Vagina (tissue), 2 donors: ENCODE measurements around the gene PER2. TPM values are rescaled to one million over a fixed set of nuclear protein-coding genes. Genes with fewer than 3 reads are reported as not detected.

Experiments
- DNase-seq, 2 donors: peaks; one replicate each; pipeline ENCODE4 v3.0.0-alpha.2; 2017; ENCODE audit errors: extremely low spot score in 2 of 2
- H3K27ac ChIP-seq: fragments of 200-600 bp; sonication (generic); one replicate; pipeline ENCODE4 v1.5.1; 2019
- H3K27me3 ChIP-seq: fragments of 200-600 bp; sonication (generic); one replicate; pipeline ENCODE4 v1.5.1; 2019
- H3K36me3 ChIP-seq, 2 donors: fragments of 200-600 bp; sonication (generic); one replicate each; pipeline ENCODE4 v1.5.1; 2017 to 2019
- H3K4me1 ChIP-seq: fragments of 200-600 bp; sonication (generic); one replicate; pipeline ENCODE4 v1.5.1; 2019
- H3K4me3 ChIP-seq, 2 donors: fragments of 200-600 bp; sonication (generic); 1 replicate in 1 of 2; 2 replicates in 1 of 2; pipeline ENCODE4 v1.5.1; 2016 to 2019
- H3K9me3 ChIP-seq: fragments of 200-600 bp; sonication (generic); one replicate; pipeline ENCODE4 v1.5.1; 2019
- POLR2A ChIP-seq, 2 donors: fragments of 450-650 bp; IDR thresholded peaks; one replicate each; pipeline ENCODE4 v1.6.1; 2017; ENCODE audit warnings: antibody characterized with exemption in 2 of 2, mild to moderate bottlenecking in 2 of 2, moderate library complexity in 2 of 2
- POLR2AphosphoS5 ChIP-seq, 2 donors: sonication (generic); formaldehyde crosslinking; IDR thresholded peaks; one replicate each; pipeline ENCODE4 v1.9.0; 2017; ENCODE audit warnings: antibody characterized with exemption in 2 of 2, mild to moderate bottlenecking in 2 of 2, low read depth in 1 of 2; ENCODE audit not compliant: insufficient read depth in 1 of 2
- intact Hi-C: fragments of 100-400 bp; cut with DNase I; formaldehyde crosslinking; loops from one replicate; pipeline ENCODE4 v1.15.1; 2023
- total RNA-seq: library from RNA; depleted of rRNA; stranded (reverse); fragments of >200 nt; gene quantifications from one replicate; pipeline ENCODE4 v1.2.3, GENCODE V29; 2016
- TF ChIP-seq, protein P1 (sequence below), 3 experiments: fragments of 450-650 bp in 2 of 3; fragments of 200-600 bp in 1 of 3; sonication (generic) in 1 of 3; IDR thresholded peaks; one replicate each; pipeline ENCODE4 v1.5.1; 2017 to 2019; ENCODE audit warnings: antibody characterized with exemption in 3 of 3, mild to moderate bottlenecking in 2 of 3, moderate library complexity in 2 of 3

PER2 gene
- total RNA-seq, 1 donor from 2014 or later: 21.1 TPM

DNA sequence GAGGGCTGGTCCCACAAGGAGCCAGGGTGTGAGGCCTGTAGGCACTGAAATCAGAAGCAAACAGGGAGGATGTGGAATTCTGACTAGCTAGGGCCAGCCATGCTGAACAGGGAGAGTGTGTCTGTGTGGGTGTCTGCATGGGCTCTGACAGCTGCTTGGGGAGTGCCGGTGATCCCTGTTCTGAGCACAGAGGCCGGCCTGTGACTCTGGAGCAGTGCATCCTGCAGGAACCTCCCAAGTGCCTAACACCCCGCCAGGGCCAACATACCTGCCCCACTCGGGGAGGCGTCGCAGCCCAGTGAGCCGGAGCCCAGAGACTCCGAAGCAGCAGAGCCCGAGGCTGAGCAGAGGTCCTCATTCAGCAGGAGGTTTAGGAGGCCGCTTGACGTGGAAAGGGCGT, 37.1 kb downstream of the PER2 start:
- Histone ChIP-seq H3K4me1 (no peaks in the 10 kb centered on the region), H3K27me3 (no peaks in the 10 kb centered on the region)
- intact Hi-C loops: no loop called here

DNA sequence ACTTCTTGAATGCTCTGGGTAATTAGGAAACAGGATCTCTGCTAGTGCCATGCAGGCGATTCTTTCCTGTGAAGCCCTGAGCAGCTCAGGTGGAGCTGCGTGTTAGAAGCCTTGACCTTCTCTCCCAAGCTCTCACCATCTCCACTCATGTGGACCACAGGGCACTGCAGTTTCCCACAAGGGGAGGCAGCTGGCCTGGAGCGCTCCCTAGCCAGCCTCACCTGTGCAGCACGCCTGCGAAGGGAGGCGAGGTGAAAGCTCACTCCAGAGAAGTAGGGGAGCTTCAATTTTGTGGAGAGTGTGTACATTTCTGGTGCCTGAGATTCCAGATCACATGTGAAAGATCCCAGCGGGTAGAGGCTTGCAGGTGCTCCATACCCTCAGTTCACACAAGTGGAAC, 37.5 kb downstream of the PER2 start:
- H3K9me3 ChIP-seq: no peaks in the 10 kb centered on the region
- peaks cover 0 to 76% of the 10 kb centered on the region in 2 donors for H3K36me3 ChIP-seq
- no peak for DNase-seq
- no peaks in the 10 kb centered on the region for H3K27me3 ChIP-seq
- H3K4me1 ChIP-seq: no peaks in the 10 kb centered on the region
- intact Hi-C loops: no loop called here
- TF ChIP-seq POLR2AphosphoS5 (IDR thresholded peaks at IDR 0.05; ENCODE audit: insufficient read depth in 1 of 2, low read depth in 1 of 2) (no peak), POLR2A (IDR thresholded peaks at IDR 0.05) (no peak)
- TF ChIP-seq, protein P1, sequence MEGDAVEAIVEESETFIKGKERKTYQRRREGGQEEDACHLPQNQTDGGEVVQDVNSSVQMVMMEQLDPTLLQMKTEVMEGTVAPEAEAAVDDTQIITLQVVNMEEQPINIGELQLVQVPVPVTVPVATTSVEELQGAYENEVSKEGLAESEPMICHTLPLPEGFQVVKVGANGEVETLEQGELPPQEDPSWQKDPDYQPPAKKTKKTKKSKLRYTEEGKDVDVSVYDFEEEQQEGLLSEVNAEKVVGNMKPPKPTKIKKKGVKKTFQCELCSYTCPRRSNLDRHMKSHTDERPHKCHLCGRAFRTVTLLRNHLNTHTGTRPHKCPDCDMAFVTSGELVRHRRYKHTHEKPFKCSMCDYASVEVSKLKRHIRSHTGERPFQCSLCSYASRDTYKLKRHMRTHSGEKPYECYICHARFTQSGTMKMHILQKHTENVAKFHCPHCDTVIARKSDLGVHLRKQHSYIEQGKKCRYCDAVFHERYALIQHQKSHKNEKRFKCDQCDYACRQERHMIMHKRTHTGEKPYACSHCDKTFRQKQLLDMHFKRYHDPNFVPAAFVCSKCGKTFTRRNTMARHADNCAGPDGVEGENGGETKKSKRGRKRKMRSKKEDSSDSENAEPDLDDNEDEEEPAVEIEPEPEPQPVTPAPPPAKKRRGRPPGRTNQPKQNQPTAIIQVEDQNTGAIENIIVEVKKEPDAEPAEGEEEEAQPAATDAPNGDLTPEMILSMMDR (IDR thresholded peaks at IDR 0.05): no peak
- no peak overlapping the region for H3K27ac ChIP-seq
- H3K4me3 ChIP-seq: no peak overlapping the region

More for the DNA sequence above, 37.1 kb downstream of the PER2 start:
- Histone ChIP-seq H3K36me3 (peaks cover 0 to 76% of the 10 kb centered on the region in 2 donors), H3K4me3 (no peak overlapping the region), H3K27ac (no peak overlapping the region), H3K9me3 (no peaks in the 10 kb centered on the region)
- TF ChIP-seq POLR2A (IDR thresholded peaks at IDR 0.05) (no peak), POLR2AphosphoS5 (IDR thresholded peaks at IDR 0.05; ENCODE audit: insufficient read depth in 1 of 2, low read depth in 1 of 2) (no peak)
- TF ChIP-seq, protein P1 (IDR thresholded peaks at IDR 0.05): no peak
- no peak for DNase-seq

DNA sequence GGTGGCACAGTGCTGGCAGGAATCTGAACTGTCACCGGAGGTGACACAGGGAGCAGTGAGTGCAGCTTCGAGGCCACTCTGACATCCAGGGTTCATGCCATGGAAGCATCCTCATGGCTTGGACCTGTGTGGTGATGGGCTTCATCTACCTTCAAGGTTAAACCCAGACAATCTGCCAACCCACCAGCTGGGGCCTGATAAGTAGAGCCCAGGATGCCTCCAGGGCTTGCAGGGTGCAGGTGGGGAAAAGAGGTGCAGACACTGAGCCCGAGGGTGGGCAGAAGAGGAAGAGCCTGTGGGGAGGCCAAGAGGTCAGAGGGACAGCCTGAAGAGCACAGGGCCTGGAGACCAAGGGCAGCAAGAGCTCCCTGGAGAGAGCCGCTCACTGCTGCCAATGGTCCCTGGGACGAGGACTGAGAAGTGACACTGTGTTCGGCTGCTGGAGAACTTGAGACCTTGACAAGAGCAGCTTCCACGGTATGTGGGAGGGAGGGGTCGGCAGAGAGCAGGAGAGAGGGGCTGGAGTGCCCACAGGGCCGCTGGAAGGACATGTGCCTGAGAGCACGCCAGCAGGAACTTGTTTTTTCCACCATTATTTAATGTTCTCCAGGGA, 40.5 kb downstream of the PER2 start:
- H3K4me1 ChIP-seq: no peaks in the 10 kb centered on the region
- intact Hi-C loops: loop anchor here (10.0 kb wide), 1 partner anchor 183 kb away; the partner anchor contains the start of gene SCLY
- no peak for DNase-seq
- H3K27ac ChIP-seq: no peak overlapping the region
- H3K36me3 ChIP-seq: peaks cover 0 to 56% of the 10 kb centered on the region in 2 donors
- TF ChIP-seq POLR2A (IDR thresholded peaks at IDR 0.05) (no peak), POLR2AphosphoS5 (IDR thresholded peaks at IDR 0.05; ENCODE audit: insufficient read depth in 1 of 2, low read depth in 1 of 2) (no peak)
- TF ChIP-seq, protein P1 (IDR thresholded peaks at IDR 0.05): no peak
- H3K9me3 ChIP-seq: no peaks in the 10 kb centered on the region
- H3K27me3 ChIP-seq: no peaks in the 10 kb centered on the region
- H3K4me3 ChIP-seq: no peak overlapping the region

DNA sequence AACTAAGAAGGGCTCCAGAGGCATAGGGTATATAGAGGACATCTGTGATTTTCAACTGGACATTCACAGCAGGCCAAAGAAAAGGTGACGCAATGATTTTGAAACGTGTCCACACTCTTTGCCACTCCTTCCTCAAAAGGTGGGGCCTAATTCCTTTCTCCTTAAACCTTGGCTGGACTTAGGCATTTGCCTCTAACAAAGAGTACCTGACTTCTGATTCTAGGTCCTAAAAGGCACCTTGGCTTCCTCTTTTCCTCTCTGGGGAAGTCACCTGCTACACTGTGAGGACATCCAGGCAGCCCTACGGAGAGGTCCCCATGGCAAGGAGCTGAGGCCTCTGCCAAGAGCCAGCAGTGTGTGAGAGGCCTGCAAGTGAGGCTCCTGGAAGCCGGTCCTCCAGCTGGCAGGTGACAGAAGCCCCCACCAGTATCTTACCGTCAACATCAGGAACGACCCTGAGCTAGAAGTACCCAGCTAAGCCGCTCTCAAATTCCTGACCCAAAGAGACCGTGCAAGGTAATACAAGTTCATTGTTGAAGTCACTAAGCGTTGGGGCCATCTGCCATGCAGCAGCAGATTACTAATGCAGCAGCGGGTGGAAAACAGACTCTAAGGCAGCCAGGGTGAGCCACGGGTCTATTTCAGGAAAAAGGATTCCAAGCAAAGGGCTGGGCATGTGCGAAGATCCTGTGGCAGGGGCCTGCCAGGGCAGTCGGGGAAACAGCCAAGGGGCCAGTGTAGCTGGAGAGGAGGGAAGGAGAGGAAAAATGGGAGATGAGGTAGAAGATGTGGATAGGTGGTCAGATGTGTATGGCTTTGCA, 41.2 kb downstream of the PER2 start:
- intact Hi-C loops: loop anchor here (10.0 kb wide), 1 partner anchor 182 kb away; the partner anchor contains the start of gene SCLY
- H3K4me3 ChIP-seq: no peak overlapping the region
- TF ChIP-seq POLR2AphosphoS5 (IDR thresholded peaks at IDR 0.05; ENCODE audit: insufficient read depth in 1 of 2, low read depth in 1 of 2) (no peak), POLR2A (IDR thresholded peaks at IDR 0.05) (no peak)
- TF ChIP-seq, protein P1 (IDR thresholded peaks at IDR 0.05): no peak
- H3K9me3 ChIP-seq: no peaks in the 10 kb centered on the region
- H3K4me1 ChIP-seq: no peaks in the 10 kb centered on the region
- peaks cover 0 to 48% of the 10 kb centered on the region in 2 donors for H3K36me3 ChIP-seq
- H3K27me3 ChIP-seq: no peaks in the 10 kb centered on the region
- DNase-seq: no peak
- no peak overlapping the region for H3K27ac ChIP-seq
